ENCODE data around the gene DDX11.
"Not testable (repeated sequence)": the region's sequence is repeated elsewhere in the genome, so short reads cannot be mapped to it uniquely, and the experiment has no call there.

The DDX11 gene

DNA sequence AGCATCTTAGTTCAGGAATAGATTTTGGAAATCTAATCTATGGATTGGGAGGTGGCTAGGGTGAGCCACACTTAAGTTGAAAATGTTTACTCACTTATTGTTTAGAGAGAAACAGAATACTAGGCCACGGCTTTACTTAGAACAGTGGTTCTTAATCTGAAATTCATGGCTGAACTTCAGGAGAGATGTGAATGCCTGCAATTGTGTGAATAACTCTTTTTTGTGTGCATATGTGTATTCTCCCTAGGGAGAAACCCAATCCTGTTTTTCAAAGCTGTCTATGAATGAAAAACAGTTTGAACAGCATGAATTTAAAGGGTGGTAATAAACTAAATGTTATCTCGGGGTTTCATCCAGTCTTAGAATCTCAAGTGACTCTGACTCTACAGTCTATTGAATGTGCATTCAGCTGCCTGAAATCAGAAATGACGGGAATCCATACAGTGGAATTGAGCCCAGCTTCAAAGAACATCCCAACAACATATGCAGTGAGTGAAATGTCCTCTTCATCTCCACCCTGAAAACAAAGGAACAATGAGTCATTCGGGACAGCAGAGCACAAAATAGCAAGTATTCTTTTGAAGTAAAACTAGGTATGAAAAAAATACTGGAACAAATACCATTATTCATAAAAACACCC lies 53.7 kb downstream of the DDX11 start:
- DNase-seq: not testable (repeated sequence)

DNA sequence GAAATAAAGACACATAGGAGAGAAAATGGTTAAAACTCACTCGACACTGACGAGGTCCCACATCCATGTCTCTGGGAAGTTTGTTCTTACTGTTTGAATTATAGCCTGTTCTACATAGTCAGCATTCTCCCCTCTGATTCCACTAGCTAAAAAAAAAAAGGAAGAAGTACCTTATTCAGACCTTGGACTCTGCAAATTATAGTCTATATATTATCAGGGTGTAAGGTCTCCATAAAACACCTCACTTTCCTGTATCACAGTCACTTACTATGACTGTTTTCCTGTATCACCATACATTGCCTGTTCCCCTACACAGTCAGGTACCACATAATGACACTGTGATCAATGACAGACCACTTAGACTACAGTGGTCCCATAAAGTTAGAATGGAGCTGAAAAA lies 62.9 kb downstream of the DDX11 start:
- DNase-seq: not testable (repeated sequence)

DNA sequence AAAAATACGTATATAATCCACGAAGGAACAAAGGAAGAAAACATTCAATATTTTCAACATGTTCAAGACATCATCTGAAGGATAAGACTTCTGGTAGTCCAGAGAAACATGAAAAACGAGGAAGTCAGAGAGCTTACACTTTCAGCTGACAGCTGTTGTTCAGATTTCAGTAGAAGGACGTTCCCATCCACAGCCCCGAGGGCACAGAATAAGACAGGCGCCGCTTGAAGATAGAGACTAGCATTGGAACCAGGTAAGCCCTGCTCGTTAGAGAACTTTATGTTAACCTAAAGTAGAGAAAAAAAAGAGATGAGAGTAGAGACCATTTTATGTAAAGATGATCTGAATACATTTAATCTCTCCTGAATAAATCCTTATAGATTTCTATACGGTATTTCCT lies 71.1 kb downstream of the DDX11 start:
- not testable (repeated sequence) for DNase-seq

DNA sequence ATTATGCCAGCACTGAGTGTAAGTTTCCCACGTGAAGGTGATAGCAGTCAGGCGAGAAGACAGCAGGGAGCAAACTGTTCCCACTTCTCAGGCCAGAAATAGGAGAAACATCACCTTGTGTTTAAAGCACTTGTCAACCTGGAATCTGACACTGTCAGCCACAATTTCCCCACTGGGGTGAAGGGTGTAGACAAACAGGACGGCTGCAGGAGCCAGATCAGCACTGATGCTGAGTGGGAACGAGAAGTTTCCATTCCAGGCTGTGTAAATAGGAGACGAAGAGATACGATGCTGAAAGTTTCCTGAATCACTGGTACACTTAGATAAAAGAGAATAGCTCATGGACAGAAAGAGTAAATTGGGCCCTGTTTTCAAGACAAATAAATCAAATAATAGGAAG lies 71.6 kb downstream of the DDX11 start:
- not testable (repeated sequence) for DNase-seq

DNA sequence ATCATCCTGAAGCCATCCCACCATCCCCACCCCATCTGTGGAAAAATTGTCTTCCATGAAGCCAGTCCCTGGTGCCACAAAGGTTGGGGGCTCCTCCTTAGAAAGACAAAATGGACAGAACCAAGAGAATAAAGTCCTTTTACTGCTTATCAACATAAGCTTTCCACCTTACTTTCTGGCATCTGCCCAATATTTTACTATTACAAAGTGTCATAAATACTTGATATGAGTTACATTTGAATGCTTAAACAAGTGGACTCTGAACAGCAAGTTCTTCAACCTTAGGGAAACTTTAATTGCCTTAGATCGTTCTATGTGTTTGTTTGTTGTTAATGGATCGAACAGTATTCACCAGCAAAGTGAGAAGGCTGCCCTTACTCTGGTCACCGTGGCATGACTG lies 73.8 kb downstream of the DDX11 start:
- DNase-seq: not testable (repeated sequence)

DNA sequence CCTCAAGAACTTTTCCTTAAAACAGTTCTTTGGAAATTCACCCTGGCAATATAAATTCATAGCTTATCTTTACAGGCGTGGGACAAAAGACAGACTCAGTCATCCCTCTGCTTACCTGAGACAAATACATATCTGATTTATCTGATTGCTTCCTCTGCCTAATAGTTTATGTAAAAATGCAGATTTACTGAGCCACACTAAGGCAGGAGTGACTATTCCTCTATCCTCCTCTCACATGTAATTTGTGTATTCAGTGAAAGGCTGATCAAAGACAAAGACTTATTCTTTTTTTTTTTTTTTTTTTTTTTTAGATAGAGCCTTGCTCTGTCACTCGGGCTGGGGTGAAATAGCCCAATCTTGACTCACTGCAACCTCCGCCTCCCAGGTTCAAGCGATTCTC lies 77.1 kb downstream of the DDX11 start:
- not testable (repeated sequence) for DNase-seq

Data from NCI-H2081 (cell line).